Measurements from ENCODE around the gene U2AF2.
A peak's percentile ranks its signal among the peaks of the same experiment; 100 is the strongest.

Gene U2AF2

DNA sequence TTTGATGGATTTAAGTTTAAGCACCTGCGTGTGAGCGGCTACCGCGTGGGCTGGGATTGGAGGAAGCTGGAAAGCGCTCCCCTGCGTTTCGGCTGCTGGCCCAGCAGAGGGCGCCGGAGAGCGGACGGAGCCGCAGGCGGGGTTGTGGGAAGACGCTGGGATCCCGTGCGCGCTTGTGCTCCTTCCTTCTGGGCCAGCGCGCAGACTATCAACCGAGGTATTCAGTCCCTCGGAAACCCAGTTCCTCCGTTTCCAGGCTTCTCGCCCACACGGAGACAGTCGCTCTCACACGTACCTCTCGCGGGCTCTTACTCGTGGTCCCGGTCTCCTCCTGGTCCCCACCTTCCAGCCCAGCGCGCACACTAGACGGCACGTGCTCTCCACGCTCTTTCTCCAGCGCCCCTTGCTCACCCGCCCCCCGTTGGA is 49.0 kb downstream of the U2AF2 start:
- Histone ChIP-seq H2BK120ac (ENCODE audit: low read depth, low read length) (no peak overlapping the region), H3K18ac (ENCODE audit: low read length) (no peak overlapping the region), H3K9me3 (replicated peaks in 1 of 2; ENCODE audit: control insufficient read depth in 2 of 2, insufficient read depth in 1 of 2, low read depth in 1 of 2, low read length in 2 of 2) (peaks cover 0 to 29% of the 10 kb centered on the region in 2 donors), H2AFZ (ENCODE audit: low read length) (no peak overlapping the region), H2BK5ac (ENCODE audit: low read length) (peak overlapping the region; percentile 60), H3K79me1 (ENCODE audit: low read depth, low read length) (peaks cover 2% of the 10 kb centered on the region), H2BK12ac (ENCODE audit: low read length) (no peak overlapping the region), H3K27me3 (ENCODE audit: control insufficient read depth in 3 of 3, insufficient read depth in 3 of 3, low read depth in 1 of 3, low read length in 3 of 3) (peaks cover 0 to 2% (median 0%) of the 10 kb centered on the region in 3 experiments), H3K36me3 (replicated peaks in 1 of 2; ENCODE audit: control insufficient read depth in 2 of 2, insufficient read depth in 2 of 2, low read length in 2 of 2) (peaks cover 2 to 21% of the 10 kb centered on the region in 2 donors), H3K27ac (replicated peaks; ENCODE audit: low read length) (no peak overlapping the region), H2AK5ac (ENCODE audit: low read depth, low read length) (no peak overlapping the region), H2BK15ac (ENCODE audit: low read length) (no peak overlapping the region), H3K4me3 (ENCODE audit: low read length in 2 of 2) (no peak overlapping the region), H3K14ac (ENCODE audit: low read length) (no peak overlapping the region), H3K23ac (ENCODE audit: low read depth, low read length, poor library complexity) (no peak overlapping the region), H3K4me1 (ENCODE audit: control insufficient read depth in 2 of 2, insufficient read depth in 1 of 2, low read depth in 1 of 2, low read length in 2 of 2) (no peaks in the 10 kb centered on the region), H3K4me2 (ENCODE audit: insufficient read depth, low read length, poor library complexity, severe bottlenecking) (no peak overlapping the region), H3K4ac (ENCODE audit: low read length) (no peak overlapping the region), H4K91ac (ENCODE audit: low read depth, low read length, poor library complexity) (no peak overlapping the region), H3K9ac (ENCODE audit: low read depth, low read length, poor library complexity) (no peak overlapping the region), H4K8ac (ENCODE audit: low read depth, low read length) (no peak overlapping the region)
- no peak for DNase-seq (ENCODE audit: low spot score)
- no CpG with 5 or more reads among the region's 38 CpGs for WGBS, 2 donors (ENCODE audit: extremely low coverage in 2 of 2, insufficient read length in 2 of 2, insufficient replicate concordance in 1 of 2)

DNA sequence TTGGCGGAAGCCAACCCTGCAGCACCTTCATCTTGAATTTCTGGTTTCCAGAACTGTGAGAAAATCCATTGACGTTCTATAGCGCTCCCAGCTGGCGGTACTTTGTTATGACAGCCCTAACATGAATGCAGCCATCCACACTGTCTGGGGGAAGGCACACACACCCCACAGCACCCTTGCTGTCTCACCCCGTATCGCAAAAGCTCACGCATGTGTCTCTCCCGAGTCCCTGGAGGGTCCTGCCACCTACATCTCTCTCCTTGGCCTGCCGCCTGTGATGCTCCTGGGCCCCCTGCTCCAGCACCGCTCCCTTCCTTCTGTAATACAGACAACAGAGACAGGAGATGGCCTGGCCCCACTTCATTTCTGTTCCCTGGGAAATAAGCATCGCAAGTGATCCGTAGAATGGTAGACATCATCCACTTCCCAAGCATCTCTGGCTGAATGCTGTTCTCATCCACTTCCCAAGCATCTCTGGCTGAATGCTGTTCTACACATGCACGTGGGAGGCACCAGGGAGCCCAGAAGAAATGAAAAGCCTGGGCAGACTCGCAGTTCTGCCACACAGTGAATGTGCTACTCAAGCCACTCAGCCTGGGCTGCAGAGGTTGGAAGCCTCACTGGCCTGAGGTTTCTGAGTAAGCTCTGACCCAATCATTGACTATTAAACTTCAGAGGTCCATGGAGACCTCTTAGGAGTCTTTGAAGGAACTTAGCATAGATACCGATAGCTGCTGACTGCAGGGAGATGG is 49.8 kb downstream of the U2AF2 start:
- Histone ChIP-seq H3K14ac (ENCODE audit: low read length) (no peak overlapping the region), H3K36me3 (replicated peaks in 1 of 2; ENCODE audit: control insufficient read depth in 2 of 2, insufficient read depth in 2 of 2, low read length in 2 of 2) (peaks cover 2 to 14% of the 10 kb centered on the region in 2 donors), H2BK15ac (ENCODE audit: low read length) (no peak overlapping the region), H2BK12ac (ENCODE audit: low read length) (no peak overlapping the region), H3K18ac (ENCODE audit: low read length) (no peak overlapping the region), H3K4me3 (ENCODE audit: low read length in 2 of 2) (no peak overlapping the region), H2AFZ (ENCODE audit: low read length) (no peak overlapping the region), H2AK5ac (ENCODE audit: low read depth, low read length) (no peak overlapping the region), H3K4me1 (ENCODE audit: control insufficient read depth in 2 of 2, insufficient read depth in 1 of 2, low read depth in 1 of 2, low read length in 2 of 2) (no peaks in the 10 kb centered on the region), H3K4me2 (ENCODE audit: insufficient read depth, low read length, poor library complexity, severe bottlenecking) (no peak overlapping the region), H3K27ac (replicated peaks; ENCODE audit: low read length) (no peak overlapping the region), H4K8ac (ENCODE audit: low read depth, low read length) (no peak overlapping the region), H3K79me1 (ENCODE audit: low read depth, low read length) (peaks cover 2% of the 10 kb centered on the region), H3K4ac (ENCODE audit: low read length) (no peak overlapping the region), H4K91ac (ENCODE audit: low read depth, low read length, poor library complexity) (no peak overlapping the region), H3K9ac (ENCODE audit: low read depth, low read length, poor library complexity) (no peak overlapping the region), H2BK120ac (ENCODE audit: low read depth, low read length) (no peak overlapping the region), H3K9me3 (replicated peaks in 1 of 2; ENCODE audit: control insufficient read depth in 2 of 2, insufficient read depth in 1 of 2, low read depth in 1 of 2, low read length in 2 of 2) (peaks cover 0 to 29% of the 10 kb centered on the region in 2 donors), H3K23ac (ENCODE audit: low read depth, low read length, poor library complexity) (no peak overlapping the region), H3K27me3 (ENCODE audit: control insufficient read depth in 3 of 3, insufficient read depth in 3 of 3, low read depth in 1 of 3, low read length in 3 of 3) (peaks cover 0 to 2% (median 0%) of the 10 kb centered on the region in 3 experiments), H2BK5ac (ENCODE audit: low read length) (no peak overlapping the region)
- no peak for DNase-seq (ENCODE audit: low spot score)
- WGBS, 2 donors (ENCODE audit: extremely low coverage in 2 of 2, insufficient read length in 2 of 2, insufficient replicate concordance in 1 of 2), result no CpG with 5 or more reads among the region's 15 CpGs

DNA sequence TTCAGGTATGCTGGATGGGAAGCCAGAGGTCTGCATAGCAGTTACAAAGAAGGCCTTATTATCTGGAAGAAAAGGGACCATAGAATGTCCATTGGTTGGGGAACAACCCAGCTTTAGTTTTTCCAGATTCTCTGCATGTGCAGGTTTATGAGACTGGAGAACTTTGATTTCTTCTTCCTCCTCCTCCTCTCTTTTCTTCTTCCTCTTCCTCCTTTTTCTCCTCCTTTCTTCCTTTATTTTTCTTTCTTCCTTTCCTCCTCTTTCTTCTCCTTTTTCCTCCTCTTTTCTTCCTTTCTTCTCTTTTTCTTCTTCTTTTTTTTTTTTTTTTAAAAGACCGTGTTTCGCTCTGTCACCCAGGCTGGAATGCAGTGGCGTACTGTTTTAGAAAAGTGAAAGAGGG is 51.1 kb downstream of the U2AF2 start:
- Histone ChIP-seq H3K14ac (ENCODE audit: low read length) (no peak overlapping the region), H4K91ac (ENCODE audit: low read depth, low read length, poor library complexity) (no peak overlapping the region), H3K27ac (replicated peaks; ENCODE audit: low read length) (no peak overlapping the region), H3K27me3 (ENCODE audit: control insufficient read depth in 3 of 3, insufficient read depth in 3 of 3, low read depth in 1 of 3, low read length in 3 of 3) (peaks cover 0 to 2% (median 0%) of the 10 kb centered on the region in 3 experiments), H2AK5ac (ENCODE audit: low read depth, low read length) (no peak overlapping the region), H2AFZ (ENCODE audit: low read length) (no peak overlapping the region), H3K23ac (ENCODE audit: low read depth, low read length, poor library complexity) (no peak overlapping the region), H3K9ac (ENCODE audit: low read depth, low read length, poor library complexity) (no peak overlapping the region), H3K4ac (ENCODE audit: low read length) (no peak overlapping the region), H2BK120ac (ENCODE audit: low read depth, low read length) (no peak overlapping the region), H3K9me3 (replicated peaks in 1 of 2; ENCODE audit: control insufficient read depth in 2 of 2, insufficient read depth in 1 of 2, low read depth in 1 of 2, low read length in 2 of 2) (peaks cover 0 to 28% of the 10 kb centered on the region in 2 donors), H2BK5ac (ENCODE audit: low read length) (no peak overlapping the region), H3K4me1 (ENCODE audit: control insufficient read depth in 2 of 2, insufficient read depth in 1 of 2, low read depth in 1 of 2, low read length in 2 of 2) (no peaks in the 10 kb centered on the region), H3K18ac (ENCODE audit: low read length) (no peak overlapping the region), H3K79me1 (ENCODE audit: low read depth, low read length) (no peaks in the 10 kb centered on the region), H3K4me2 (ENCODE audit: insufficient read depth, low read length, poor library complexity, severe bottlenecking) (no peak overlapping the region), H2BK15ac (ENCODE audit: low read length) (no peak overlapping the region), H3K36me3 (replicated peaks in 1 of 2; ENCODE audit: control insufficient read depth in 2 of 2, insufficient read depth in 2 of 2, low read length in 2 of 2) (peaks cover 0 to 6% of the 10 kb centered on the region in 2 donors), H4K8ac (ENCODE audit: low read depth, low read length) (no peak overlapping the region), H2BK12ac (ENCODE audit: low read length) (no peak overlapping the region), H3K4me3 (ENCODE audit: low read length in 2 of 2) (no peak overlapping the region)
- no CpG with 5 or more reads among the region's 3 CpGs for WGBS, 2 donors (ENCODE audit: extremely low coverage in 2 of 2, insufficient read length in 2 of 2, insufficient replicate concordance in 1 of 2)
- DNase-seq (ENCODE audit: low spot score), result no peak

DNA sequence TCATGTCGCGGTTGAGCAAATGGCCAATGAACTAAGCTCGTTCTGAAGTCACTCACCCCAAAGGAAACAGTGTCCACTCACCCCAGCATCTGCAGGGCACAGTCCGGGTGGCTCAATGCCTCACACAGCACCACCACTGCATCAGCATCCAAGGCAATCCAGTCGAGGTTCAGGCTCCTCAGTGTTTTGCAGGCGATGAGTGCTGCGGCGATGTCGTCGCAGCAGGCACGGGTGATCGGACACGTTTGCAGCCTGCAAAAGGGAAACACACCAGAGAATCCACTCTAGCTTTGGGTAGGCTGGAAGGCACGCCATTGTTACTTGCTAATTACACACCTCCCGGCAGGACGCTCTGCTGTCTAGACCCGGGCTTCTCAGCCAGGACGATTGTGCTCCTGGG is 56.9 kb downstream of the U2AF2 start:
- no peak overlapping the region for H4K91ac ChIP-seq (ENCODE audit: low read depth, low read length, poor library complexity)
- H2AFZ ChIP-seq (ENCODE audit: low read length), result peak overlapping the region; percentile 18
- no peak overlapping the region for H3K14ac ChIP-seq (ENCODE audit: low read length)
- no peak overlapping the region for H2BK12ac ChIP-seq (ENCODE audit: low read length)
- no peak overlapping the region for H3K27ac ChIP-seq (replicated peaks; ENCODE audit: low read length)
- no peak overlapping the region for H3K4ac ChIP-seq (ENCODE audit: low read length)
- DNase-seq (ENCODE audit: low spot score), result no peak
- H3K79me1 ChIP-seq (ENCODE audit: low read depth, low read length), result no peaks in the 10 kb centered on the region
- H3K4me3 ChIP-seq (ENCODE audit: low read length in 2 of 2), result peak overlapping the region in 1 of 2 donors; percentile 0
- WGBS, 2 donors (ENCODE audit: extremely low coverage in 2 of 2, insufficient read length in 2 of 2, insufficient replicate concordance in 1 of 2), result no CpG with 5 or more reads among the region's 18 CpGs
- H3K9me3 ChIP-seq (replicated peaks in 1 of 2; ENCODE audit: control insufficient read depth in 2 of 2, insufficient read depth in 1 of 2, low read depth in 1 of 2, low read length in 2 of 2), result peaks cover 0 to 33% of the 10 kb centered on the region in 2 donors
- H3K9ac ChIP-seq (ENCODE audit: low read depth, low read length, poor library complexity), result no peak overlapping the region
- no peak overlapping the region for H2BK15ac ChIP-seq (ENCODE audit: low read length)
- peaks cover 0 to 2% (median 0%) of the 10 kb centered on the region in 3 experiments for H3K27me3 ChIP-seq (ENCODE audit: control insufficient read depth in 3 of 3, insufficient read depth in 3 of 3, low read depth in 1 of 3, low read length in 3 of 3)
- H3K18ac ChIP-seq (ENCODE audit: low read length), result no peak overlapping the region
- H3K4me2 ChIP-seq (ENCODE audit: insufficient read depth, low read length, poor library complexity, severe bottlenecking), result no peak overlapping the region
- no peak overlapping the region for H4K8ac ChIP-seq (ENCODE audit: low read depth, low read length)
- no peak overlapping the region for H3K23ac ChIP-seq (ENCODE audit: low read depth, low read length, poor library complexity)
- no peak overlapping the region for H2BK120ac ChIP-seq (ENCODE audit: low read depth, low read length)
- no peak overlapping the region for H2AK5ac ChIP-seq (ENCODE audit: low read depth, low read length)
- no peaks in the 10 kb centered on the region for H3K4me1 ChIP-seq (ENCODE audit: control insufficient read depth in 2 of 2, insufficient read depth in 1 of 2, low read depth in 1 of 2, low read length in 2 of 2)
- no peak overlapping the region for H2BK5ac ChIP-seq (ENCODE audit: low read length)
- no peaks in the 10 kb centered on the region for H3K36me3 ChIP-seq (replicated peaks in 1 of 2; ENCODE audit: control insufficient read depth in 2 of 2, insufficient read depth in 2 of 2, low read length in 2 of 2)
